GM18499 (cell line): ENCODE data around the gene RPS6KL1.

Experiments
- ATAC-seq: cut with Tn5 transposase; IDR thresholded peaks from one replicate; pipeline ENCODE4 v1.9.1; 2021; ENCODE audit warnings: moderate number of reproducible peaks; ENCODE audit not compliant: insufficient read depth, unreplicated experiment

Gene RPS6KL1

DNA sequence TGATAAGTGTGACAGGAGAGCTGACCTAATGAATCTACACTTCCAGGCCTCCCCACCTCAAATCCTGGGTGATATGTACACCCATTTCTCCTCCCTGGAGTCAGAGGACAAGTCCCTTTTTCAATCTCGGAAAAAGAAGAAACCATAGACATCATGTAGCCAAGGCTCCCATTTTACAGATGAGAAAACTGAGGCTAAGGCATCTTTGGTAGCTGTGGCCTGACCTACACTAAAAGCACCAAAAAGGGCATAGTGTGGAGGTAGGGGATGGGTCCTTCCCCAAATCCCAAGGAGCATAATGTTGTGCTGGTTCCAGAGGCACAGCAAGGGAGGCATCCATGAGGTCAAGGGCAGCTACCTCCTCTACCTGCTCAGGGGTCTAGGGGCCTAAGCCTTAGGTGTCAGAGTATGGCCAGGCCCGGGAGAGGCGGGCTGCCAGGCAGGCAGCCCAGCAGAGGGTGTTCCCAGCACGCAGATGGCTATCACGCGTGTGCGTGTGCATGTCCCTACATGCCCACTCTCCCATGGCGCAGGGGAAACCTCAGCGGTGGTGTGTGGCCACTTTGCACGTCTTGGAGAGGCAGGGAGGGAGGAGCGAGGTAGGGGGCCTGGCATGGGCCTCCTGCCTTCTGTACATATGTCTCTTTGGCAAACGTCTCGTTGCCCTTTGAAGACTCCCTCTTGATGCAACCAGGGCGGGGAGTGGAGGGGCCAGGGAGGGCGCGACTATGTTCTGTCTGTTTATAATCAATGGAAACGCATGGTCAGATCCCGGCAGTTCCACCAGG, 29.8 kb upstream of the RPS6KL1 start:
- no peak for ATAC-seq

- no peak for ATAC-seq
Observed at GRCh38 chr14:74952180-74952665, 29.2 kb upstream of the RPS6KL1 start.

DNA sequence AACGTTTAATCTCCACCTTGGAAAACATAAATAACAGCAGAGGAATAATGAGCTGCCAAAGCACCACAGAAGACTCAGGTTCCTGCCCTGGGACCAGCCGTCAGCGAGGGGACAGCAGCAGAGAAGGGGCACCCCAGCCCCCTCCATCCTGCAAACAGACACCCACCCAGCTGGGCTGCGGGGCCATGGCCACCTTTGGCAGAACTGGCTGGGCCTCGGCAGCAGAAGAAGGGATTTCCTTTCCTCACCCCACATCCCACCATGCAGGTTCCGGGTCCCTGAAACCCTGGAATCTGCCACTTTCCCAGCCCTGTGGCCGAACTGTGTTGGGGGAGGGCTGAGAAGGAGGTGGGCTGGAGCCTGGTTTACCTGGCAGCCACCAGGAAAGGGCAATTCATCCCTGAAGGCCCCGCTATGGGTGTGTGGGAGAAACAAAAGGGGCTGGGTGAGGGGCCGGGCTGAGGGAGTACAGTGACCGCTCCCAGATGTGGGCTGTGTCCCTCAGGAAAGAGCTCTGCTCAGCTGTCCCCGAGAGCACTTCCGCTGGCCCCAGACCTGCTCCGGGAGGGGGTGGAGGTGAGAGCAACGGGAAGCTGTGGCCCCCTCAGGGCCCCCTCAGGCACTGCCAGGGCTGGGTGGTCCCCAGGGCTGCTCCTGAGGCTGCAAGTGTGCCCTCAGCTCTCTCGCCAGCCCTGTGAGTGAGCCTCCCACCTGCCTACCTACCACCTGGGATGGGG, 28.6 kb upstream of the RPS6KL1 start:
- ATAC-seq, result no peak

GRCh38 chr14:74950795-74951442, 27.9 kb upstream of the RPS6KL1 start:
- no peak for ATAC-seq

GRCh38 chr14:74949859-74950573, 27.0 kb upstream of the RPS6KL1 start:
- no peak for ATAC-seq

DNA sequence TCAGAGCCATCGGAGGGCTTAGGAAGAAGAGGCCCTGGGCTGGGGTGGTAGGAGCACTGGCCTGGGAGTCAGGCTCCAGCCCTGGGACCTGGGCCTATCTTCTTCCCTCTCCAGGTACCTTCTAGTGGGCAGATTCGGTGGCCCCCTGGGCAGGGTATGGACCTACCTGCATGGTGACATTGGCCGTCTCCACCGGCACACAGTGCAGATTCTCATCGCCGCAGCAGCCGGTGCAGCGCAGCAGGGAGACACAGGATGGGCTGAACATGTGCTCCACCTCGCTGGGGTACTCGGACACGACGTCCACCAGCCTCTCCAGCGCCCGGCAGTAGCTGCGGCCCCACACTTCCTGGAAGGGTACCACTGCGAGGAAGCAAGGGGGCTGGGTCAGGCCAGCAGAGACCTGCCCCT, 26.1 kb upstream of the RPS6KL1 start:
- ATAC-seq, result no peak

DNA sequence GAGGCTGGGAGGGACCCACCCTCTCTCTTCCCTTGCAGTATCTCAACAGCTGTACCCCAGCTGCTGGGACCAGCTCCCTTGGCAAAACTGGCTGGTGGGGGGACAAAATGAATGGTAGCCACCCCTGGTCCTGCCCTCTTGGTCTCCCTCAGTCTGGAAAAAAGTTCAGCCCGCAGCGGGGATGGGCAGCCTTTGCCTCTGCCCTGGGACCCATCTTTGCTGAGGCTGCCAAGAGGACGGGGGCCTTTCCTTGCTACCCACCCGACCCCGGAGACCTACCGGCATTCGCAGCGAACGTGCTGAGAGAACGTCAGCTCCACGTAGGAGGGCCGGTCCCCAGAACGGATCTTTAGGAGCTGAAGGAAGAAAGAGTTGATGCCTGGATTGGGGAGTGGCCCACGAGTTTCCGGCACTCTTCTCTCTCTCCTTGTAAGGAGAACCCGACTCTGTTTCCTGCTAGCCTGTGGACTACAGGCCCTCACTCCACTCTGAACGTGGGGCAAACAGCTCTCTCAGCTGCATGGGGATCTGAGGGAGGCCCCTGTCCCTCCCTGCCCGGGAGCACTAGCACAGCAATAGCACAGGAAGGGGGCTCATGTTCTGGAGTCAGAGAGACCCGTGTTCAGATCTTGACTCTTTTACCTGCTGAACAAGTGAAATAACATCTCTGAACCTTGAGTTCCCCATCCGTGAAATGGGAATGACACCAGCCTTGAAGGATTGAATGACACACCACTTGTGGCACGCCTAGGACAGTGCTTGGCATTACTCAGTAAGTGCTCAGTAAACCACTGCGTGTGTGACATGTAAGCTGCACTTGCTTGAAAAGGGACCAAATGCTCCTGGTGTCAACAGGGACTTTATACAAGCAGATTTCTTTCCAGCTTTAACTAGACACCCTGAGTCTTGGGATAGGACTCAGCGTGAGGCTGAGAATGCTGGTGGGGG, 25.4 kb upstream of the RPS6KL1 start:
- no peak for ATAC-seq

DNA sequence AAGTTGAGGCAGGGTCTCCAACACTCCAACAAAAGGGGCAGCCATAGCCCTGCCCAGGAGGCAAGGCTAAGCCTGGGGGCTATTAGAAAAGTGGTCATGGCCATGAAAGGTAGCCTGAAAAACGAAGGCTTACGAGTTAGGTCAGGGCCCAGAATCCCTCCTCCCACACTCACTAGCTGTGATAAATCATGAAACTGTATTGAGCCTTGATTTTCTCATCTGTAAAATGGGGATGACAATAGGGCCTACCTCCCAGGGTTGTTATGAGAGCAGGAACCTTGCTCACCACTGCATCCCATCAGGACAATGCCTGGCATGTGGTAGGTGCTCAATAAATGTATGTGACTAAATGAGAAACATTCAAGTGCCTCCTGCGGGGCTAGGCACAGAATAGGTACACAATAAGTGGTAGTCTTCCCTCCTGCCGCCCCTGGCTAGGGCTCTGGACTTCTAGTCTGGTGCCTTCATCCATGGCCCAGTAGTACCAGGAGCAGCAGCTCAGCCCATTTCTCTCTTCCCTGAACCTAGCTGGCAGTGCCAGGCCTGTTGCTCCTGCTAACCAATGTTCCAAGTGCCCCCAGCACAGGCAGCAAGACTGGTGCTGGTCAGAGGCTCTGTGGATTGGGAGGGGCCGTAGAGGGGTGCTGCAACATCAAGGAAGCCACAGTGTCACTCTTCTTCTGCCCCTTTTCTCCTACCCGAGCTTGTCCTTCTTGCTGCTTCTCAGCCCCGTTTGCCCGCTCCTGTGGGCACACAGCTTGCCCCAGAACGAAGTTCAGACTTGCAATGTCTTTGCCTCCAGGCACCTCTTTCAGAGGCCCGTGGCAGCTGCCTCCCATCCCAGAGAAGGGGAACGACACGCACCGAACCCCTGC, 24.5 kb upstream of the RPS6KL1 start:
- no peak for ATAC-seq

- ATAC-seq, result no peak
Observed at GRCh38 chr14:74946659-74947281, 23.7 kb upstream of the RPS6KL1 start.

- ATAC-seq, result no peak
Observed at GRCh38 chr14:74945852-74946658, 23.0 kb upstream of the RPS6KL1 start.

DNA sequence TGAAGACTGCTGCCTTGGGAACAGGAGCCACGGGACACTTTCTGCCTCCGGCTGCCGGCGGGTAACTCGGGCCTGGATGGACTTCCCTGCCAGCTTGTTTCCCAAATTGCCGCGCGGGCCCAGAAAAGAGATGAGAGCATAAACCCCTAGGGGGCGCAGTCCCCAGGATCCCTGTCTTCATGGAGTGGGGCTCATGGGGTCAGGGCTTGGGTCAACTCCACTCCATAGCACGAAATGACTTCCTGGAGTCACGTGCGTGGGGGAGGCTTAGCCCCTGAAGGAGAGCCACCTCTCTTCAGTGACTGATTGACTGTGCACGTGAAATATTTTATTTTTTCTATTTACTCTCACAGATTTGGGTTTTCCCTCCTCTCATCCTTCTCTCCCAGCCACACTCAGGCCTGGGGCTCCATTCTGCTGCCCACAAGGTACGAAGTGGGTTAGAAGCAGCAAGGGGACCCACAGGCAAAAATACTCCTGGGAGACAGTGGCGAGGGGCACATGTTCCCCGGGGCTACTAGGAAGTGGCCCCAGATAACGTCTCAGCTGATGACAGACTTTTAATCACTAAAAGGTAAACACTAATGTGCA, 22.3 kb upstream of the RPS6KL1 start:
- ATAC-seq, result no peak

DNA sequence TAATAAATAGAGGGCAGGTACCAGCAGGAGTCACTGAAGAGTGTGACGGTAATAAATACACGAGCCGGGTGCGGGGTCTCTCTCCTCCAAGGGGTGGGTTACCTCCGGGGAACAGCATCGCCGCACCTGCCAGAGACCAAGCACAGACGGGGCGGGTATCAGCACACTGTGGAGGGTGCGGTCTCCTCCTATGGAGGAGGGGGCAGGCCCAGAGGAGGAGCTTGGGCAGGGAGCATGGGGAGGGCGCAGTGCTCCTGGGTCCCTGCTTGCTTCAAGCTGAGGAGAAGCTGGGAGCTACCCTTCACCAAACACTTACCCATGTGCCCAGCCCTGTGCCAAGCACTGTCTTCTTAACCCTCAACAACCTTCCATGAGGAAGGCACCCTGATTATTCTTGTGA, 19.5 kb upstream of the RPS6KL1 start:
- no peak for ATAC-seq

GRCh38 chr14:74942181-74942580, 19.1 kb upstream of the RPS6KL1 start:
- no peak for ATAC-seq

DNA sequence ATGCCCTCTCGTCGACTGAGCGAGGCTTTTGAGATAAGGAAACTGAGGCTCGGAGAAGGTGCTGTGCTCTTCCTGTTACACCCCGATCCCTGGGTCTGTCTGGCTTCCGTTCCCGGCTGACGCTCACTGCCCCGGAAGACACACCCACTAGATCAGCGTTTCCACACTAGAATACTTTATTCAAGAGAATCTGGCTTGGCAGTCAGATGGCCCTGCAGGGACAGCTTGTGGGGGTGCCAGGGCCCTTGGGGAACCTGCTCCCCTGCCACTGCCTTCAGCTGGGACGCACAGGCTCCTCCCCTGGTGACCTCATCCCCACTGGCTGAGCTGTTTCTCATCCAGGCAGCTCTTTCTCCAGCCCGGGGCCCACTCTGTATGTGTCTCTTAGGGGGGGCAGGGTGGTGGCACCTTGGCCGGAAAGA, 18.6 kb upstream of the RPS6KL1 start:
- ATAC-seq, result peak; percentile 34

DNA sequence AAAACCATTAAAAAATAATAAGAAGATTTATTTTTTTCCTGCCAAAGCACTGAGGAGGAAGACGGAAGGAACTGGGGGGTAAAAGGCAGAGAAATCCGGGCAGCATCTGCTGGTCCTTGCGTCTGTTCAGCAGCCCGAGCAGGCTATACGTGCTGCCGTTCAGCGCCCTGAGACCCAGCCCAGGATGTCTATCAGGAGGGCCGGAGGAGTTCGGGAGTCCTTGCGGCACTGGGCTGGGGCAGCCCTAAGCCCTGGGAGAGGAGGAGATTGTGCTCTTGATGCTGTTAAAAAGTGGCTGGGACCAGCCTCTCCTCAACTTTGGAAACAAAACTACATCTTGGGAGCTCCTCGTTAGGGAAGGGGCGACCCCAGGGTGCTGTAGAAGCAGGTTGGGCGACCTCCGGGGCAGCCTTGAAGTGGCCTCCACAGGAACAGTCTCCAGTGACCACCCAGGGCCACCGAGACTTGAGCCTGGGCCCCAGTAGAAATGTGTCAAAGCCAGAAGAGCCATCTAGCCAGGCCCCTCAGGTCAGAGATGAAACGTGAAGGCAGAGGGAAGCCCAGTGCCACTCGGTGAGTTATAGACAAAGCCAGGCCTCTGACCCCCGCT, 18.0 kb upstream of the RPS6KL1 start:
- no peak for ATAC-seq
